Mucosa of gallbladder (tissue), 1 donor: Measurements from ENCODE around the gene DENND4B. TPM values are rescaled to one million over a fixed set of nuclear protein-coding genes. Genes with fewer than 3 reads are reported as not detected.
"Not testable (repeated sequence)": the region's sequence is repeated elsewhere in the genome, so short reads cannot be mapped to it uniquely, and the experiment has no call there.

Experiments used
- DNase-seq: peaks from one replicate; pipeline ENCODE4 v3.0.0-alpha.2; 2020; ENCODE audit warnings: low spot score
- total RNA-seq: library from RNA; stranded (reverse); gene quantifications from one replicate; pipeline ENCODE4 v1.2.1, GENCODE V29; 2021
- donor health status: DM: no; HTN: no; CAD: no.

DENND4B gene
- total RNA-seq, 1 donor from 2014 or later = 65.2 TPM

DNA sequence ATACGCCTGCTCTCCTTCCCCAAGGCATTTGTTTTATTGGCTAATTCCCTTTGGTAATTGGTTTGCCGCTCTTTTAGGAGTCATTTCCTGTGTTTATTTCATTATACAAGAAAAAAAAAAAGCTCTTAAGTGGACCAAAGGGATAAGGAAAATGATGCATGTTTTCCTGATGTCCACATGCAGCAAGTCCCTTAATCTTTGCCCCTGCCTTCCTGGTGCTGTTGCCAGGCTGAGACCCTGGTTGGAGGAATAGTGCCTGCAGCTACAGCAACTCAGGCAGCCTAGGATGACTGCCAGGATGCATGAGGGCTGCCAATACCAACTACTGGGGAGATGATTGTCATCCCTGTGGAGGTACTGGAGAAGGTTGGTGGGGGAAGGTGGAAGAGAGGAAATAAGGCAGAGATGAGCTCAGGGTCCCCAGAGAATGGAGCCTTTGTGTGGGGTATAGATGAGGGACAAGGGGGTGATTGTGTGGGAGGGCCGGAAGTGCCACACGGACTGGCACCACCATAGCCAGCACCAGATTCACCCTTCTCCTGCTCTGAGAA, 17.7 kb downstream of the DENND4B start:
- no peak for DNase-seq

DNA sequence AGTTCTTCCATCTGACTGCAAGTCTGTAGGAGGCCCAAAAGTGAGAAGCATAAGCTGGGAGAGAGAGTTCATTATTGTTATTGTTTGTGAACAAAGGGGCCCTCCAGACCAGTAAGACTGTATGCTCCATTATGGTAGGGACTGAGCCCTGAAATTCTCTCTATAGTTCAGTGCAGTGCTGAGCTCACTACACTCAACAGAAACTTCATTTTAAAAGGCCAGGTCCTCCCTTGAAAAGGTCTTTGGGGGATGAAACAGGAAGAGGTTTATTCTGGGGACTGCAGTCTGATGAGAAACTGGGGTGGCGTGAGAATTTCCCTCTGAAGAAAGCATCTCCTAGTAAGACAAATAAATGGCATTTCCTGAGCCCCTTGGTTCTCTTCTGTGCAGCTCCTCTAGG, 18.3 kb downstream of the DENND4B start:
- no peak for DNase-seq

DNA sequence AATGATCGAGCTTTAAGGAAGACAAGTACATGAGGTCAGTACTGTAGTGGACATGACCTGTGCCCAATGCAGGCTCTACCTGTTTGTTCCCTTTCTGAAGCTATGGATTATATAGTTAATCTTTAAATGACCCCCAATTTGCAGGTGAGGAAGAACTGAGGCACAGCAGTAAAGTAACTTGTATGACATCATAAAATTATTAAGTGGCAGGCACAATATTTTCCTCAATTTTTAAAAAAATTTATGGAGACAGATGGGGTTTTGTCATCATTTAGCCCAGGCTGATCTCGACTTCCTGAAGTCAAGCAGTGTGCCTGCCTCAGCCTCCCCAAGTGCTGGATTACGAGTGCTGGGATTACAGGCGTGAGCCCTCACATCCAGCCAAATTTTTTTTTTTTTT, 20.1 kb downstream of the DENND4B start:
- no peak for DNase-seq

DNA sequence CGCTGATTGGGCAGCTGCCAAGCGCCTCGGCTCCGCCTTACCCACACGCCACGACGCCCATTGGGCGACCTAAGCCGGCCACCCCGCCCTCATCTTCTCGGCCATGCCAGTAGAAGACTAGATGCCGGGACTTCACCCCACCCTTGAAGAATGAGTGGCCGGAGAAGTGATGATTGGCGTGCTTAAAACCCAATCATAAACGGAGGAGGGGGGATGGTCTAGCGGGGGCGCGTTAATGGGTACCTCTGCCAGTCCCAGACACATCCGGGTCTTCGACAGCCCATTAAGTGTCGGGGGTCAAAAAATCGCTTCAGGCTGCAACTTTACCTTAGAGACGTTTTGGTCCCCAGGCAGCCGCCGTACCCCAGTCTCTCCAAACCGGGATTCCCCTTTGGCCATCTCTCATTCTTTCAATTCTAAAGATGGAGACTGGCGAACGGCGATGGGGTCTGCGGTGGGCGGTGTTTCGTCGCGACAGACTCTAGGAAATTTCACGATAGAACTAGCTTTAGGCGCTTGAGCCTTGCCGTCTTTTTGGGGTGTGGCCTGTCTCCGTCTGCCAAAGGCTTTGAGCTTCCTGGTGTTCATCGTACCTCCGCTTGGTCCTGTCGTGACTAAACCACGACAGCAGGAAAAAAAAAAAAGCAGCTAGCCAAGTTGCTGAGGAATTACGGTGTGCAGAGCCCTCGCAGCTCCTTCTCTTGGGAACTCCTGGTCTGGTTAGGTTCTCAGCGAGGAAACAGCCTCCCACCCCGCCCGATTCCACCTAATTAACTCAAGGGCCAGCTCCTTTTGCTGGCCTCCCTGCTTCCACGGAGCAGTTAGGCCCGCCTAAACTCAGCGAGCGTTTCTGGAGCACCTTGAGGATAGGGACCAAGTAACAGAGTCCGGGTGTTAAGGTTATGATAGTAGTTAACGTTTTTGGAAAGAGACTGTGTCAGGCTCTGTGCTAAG, 23.3 kb downstream of the DENND4B start, which contains the start of gene GATAD2B:
Gene GATAD2B, minus strand, starts transcription at position 1 of the 954 bp plus-strand sequence. CDS start 94,625 bp downstream, outside the sequence.
- DNase-seq = peak; percentile 100

DNA sequence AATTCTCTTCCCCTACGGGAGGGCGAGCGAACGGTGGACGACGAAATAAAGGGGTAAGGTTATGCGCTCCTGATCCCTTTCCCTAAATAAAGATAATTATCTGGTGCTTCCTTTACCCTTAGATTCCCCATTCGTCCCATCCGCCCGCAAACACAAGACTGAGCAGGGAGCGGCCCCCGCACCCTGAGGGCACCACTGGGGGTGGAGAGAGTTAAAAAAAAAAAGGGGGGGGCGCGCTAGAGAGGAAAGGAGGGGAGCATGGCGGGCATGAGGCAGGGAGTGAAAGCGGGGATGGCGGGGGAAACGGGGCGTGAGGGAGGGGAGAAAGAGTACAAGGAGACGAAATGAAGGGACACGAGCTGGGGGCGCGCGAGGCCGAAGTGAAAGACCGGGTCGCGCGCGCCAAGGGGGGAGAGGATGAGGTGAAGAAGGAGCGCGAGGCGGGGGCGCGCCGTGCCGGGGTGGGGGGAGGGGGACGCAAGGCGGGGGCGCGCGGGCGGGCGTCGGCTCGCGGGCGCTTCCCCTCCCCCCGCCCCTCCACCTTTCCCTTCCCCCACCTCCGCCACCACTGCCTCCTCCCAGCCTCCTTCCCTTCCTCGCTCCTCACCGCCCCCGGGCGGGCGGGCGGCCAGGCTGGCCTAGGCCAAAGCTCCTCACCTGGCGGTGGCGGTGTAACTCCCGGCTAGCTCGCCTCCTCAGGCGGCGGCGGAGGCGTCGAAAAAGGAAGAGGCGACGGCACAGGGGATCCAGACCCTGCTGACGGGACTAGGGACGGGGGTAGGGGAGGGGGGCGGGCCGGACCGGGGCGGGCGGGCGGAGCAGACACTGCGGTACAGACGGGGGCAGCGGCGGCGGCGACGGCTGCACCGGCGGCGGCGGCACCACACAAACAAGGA, 24.2 kb downstream of the DENND4B start:
- DNase-seq = no peak

DNA sequence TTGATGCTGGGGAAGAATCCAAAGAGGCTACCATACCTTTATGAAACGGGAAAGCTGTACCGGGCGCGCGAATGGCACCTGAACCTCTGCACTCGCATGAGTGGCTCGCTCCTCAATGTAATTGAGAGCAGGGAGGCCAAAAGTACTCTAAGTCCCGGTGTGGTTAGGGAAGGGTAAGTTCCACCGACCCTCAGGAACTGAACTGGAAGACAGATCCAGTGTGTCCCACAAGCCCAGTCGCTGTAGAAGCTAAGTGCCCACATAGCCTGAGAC, 24.8 kb downstream of the DENND4B start:
- no peak for DNase-seq

DNA sequence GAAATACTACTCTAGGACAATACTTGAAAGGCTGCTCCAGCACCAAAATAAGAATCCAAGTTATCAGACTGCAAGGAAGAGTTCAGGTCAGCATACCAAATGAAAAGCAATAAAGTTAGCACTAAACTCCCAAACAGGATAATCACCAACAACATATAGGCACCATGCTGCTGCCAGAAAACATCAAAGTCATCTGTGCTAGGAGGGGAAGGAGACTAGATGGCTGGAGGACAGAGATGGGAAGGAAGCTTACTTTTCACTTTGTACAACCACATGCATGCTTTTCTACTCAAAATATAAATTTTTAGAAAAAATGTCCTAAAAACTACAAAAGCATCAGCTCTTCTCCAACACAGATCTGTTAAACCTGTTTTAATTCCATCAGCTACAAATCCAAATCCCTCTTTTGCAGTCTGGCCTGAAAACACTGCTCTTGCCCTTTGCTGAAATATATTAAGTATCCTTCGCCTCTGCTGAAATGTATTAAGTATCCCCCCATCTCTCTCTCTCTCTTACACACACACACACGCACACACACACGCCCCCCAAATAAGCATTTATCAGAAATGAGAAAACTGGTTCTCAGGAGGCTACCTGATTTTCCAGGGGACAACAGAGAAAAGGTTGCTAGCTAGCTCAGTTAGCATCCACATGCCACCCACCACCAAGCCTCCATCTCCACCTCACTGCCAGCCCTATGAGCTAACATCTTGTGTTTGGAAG, 25.3 kb downstream of the DENND4B start:
- no peak for DNase-seq

DNA sequence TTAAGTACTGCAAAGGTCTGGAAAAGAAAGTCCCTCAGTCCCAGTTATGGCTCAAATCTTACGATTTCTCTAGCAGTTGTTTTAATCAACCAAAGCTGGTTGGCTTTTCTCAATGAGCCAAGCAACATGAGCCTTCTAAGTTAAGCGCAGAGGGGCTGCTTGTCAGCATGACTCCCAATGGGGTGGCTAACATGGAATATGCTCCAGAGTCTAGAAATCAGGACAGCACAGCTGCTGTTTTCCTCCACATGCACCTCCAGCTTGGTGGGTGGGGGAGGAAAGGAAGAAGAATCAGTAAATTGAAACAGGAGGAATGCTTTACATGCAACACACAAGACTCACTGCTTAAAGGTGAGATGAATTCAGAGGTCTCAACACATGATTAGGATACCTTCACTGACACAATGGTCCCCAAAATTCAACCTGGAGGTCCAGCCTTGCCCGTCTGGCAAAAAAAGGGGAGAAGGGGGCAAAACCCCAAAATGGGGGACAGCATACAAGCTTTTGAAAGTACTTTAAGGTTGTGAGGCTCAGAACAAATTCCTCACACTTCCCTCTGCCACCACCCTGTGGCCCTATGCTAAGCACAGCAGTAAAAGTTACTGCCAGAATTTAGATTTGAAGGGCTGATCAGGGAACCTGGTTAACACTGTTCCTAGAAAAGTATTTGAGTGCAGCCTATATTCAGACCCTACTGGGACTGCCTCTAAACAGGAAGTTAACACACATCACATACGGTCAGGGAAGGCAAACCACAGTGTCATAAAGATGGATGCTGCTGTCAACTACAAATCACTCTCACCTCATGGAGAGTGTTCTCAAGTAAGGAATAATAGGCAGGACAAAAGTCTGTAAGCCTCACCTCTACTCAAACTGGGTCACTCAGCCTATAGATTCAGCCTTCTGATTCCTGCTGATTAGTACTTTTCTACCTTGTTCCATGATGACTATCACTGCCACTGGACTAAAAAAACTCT, 26.4 kb downstream of the DENND4B start:
- DNase-seq = no peak

DNA sequence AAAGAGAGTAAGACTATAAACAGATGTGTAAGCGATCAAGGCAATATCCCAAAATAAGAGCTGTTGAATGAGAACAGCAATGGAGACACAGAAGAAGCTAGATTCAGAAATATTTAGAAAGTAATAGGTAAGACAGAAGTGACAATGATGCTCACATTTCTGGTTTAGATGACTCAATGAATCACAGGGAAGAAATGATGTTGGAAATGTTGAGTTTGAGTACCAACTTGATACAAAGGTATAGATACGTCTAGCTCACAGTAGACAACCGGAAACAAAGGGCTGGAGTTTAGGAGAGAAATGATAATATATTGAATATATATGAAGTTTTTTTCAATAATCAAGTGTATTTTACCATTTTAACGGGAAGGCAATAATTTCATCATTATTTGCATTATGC, 30.2 kb downstream of the DENND4B start:
- no peak for DNase-seq

DNA sequence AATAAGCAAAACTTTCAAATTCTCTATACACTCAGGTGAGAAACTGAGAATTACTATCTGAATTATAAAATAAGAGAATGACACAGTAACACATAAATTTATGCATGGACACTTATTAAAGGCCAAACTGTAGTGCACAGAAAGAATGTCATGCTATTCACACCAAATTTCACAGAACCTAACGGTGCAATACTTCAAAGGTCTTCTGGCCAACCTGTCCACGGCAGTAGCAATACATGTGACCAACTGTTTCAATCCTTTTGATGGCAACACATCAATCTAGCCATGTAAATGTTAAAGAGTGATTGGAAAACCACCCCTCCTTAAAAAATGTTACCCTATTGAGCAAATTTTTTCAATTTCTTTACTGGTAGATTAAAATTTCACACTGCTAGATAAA, 34.2 kb downstream of the DENND4B start:
- no peak for DNase-seq

DNA sequence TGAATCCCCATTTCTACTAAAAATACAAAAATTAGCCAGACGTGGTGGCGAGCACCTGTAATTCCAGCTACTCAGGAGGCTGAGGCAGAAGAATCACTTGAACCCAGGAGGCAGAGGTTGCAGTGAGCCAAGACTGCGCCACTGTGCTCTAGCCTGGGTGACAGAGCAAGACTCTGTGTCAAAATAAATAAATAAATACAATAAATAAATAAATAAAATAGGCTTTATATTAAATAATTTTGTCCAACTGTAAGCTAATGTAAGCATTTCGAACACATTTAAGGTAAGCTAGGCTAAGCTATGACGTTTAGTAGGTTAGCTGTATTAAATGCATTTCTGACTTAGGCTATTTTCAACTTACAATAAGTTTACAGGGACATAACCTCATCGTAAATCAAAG, 36.0 kb downstream of the DENND4B start:
- DNase-seq = not testable (repeated sequence)

DNA sequence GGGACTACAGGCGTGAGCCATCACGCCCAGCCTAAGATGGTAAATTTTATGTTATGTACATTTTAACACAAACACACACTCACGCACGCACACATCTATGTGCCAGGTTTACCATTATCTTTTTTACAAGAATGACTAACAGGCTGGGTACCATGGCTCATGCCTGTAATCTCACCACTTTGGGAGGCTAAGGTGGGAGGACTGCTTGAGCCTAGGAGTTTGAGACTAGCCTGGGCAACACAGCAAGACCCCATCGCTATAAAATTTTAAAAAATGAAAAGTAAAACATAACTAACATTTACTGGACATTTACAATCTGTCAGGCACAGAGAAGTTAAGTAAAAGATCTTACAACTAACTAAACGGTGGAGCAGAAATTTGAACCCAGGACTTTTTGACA, 38.4 kb downstream of the DENND4B start:
- DNase-seq = no peak

DNA sequence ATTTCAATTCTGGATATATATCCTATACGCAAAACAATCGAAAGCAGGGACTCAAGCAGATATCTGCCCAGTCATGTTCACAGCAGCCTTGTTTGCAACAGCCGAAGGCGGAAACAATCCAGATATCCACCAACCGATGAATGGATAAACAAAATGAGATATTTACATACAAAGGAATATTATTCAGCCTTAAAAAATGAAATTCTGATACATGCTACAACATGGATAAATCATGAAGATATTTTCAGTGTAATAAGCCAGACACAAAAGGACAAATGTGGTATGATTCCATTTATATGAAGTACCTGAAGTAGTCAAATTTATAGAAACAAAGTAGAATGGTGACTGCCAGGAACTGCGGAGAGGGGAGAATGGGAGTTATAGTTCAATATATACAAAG, 39.4 kb downstream of the DENND4B start:
- no peak for DNase-seq

DNA sequence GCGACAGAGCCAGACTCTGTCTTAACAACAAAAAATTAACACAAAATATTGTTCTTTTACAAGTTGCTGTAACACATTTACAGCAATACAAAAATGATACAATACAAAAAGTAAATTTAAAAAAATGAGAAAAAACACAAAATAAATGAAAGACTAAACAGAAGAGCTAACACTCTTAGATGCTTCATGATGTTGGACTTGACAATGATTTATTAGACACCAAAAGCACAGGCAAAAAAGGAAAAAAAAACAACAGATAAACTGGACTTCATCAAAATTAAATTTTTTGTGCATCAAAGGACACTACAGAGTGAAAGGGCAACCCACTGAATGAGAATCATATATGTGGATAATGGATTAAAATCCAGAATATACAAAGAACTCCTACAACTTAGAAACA, 40.1 kb downstream of the DENND4B start:
- DNase-seq = no peak

DNA sequence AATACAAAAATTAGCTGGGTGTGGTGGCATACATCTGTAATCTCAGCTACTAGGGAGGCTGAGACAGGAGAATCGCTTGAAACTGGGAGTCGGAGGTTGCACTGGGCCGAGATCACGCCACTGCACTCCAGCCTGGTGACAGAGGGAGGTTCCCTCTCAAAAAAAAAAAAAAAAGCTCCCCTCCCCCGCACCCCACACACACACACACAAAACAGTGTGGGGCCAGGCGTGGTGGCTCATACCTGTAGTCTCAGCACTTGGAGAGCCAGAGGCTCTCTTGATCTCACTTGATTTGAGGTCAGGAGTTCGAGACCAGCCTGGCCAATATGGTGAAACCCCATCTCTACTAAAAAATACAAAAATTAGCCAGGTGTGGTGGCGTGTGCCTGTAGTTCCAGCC, 40.6 kb downstream of the DENND4B start:
- not testable (repeated sequence) for DNase-seq

DNA sequence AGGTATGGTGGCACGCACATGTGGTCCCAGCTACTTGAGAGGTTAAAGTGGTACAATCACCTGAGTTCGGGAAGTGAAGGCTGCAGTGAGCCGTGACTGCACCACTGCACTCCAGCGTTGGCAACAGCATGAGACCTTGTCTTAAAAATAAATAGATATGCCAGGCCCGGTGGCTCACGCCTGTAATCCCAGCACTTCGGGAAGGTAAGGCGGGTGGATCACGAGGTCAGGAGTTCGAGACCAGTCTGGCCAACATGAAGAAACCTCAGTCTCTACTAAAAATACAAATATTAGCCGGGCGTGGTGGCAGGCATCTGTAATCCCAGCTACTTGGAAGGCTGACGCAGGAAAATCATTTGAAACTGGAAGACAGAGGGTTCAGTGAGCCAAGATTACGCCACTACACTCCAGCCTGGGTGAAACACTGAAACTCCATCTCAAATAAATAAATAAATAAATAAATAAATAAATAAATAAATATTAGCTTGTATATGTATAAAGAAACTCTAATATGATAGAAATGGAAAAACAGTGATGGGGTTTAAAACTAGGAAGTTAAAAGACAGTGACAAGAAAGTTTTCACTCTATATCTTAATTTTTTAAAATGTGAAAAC, 42.6 kb downstream of the DENND4B start:
- no peak for DNase-seq

DNA sequence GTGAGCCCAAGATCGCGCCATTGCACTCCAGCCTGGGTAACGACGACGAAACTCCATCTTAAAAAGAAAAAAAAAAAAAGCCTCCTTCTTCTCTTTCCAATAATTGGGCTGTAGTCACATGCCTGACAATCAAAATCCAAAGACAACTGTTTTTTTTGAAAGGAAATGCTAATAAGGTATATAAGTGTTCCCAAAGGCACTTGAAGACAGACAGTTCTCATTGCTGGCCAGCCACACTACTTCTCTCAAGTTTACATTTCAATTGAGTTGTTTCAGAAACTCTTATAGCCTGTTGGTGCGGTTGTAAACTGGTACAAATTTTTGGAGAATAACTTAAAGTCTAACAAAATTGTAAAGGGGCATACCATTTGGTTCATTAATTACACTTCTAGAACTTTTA, 47.0 kb downstream of the DENND4B start:
- no peak for DNase-seq

DNA sequence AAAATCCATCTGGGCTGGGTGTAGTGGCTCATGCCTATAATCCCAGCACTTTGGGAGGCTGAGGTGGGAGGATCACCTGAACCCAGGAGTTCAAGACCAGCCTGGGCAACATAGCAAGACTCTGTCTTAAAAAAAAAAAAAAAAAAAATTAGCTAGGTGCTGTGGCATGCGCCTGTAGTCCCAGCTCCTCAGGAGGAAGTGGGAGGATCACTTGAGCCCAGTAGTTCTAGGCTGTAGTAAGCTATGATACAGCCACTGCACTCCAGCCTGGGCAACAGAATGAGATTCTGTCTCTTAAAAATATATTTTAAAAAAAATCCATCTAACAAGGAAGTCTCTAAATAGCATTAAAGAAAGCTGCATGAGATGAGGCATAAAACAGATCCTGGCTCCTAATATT, 50.7 kb downstream of the DENND4B start:
- DNase-seq = not testable (repeated sequence)

DNA sequence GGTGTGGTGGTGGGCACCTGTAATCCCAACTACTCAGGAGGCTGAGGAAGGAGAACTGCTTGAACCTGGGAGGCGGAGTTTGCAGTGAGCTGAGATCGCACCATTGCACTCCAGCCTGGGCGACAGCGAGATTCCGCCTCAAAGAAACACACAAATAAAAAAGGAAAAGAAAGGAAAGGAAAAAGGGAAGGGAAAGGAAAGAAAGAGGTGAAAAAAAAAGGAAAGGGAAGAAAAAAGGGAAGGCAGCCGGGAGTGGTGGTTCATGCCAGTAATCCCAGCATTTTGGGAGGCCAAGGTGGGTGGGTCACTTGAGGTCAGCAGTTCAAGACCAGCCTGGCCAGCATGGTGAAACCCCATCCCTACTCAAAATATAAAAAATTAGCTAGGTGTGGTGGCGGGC, 55.5 kb downstream of the DENND4B start:
- not testable (repeated sequence) for DNase-seq

DNA sequence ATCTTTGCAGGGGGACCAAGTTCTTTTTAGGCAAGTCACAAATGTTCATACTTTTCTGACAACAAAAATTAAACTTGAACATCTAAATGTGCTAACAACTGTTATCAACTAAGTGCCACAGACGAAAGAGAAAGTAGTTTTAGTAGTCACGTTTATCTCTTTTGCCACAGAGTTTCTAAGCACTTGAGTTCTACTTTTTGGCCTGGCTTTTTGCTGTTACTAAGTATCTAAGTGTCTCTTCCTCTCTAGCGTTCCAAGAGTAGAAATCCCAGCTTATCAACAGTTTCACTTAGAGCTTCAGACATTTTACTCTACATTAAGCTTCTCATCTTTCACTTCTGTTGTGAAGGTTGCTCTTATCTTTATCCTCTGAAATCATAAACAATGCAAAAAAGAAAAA, 58.0 kb downstream of the DENND4B start:
- no peak for DNase-seq
